22Rv1 (cell line): ENCODE data around the gene ADGRA1.

Source experiments
- ZFX ChIP-seq: fragments of 450-650 bp; IDR thresholded peaks from 2 replicates; pipeline ENCODE4 v1.6.1; 2017; ENCODE audit warnings: antibody characterized with exemption, borderline replicate concordance
- TF ChIP-seq, protein P1 (sequence below): fragments of 450-650 bp; IDR thresholded peaks from 2 replicates; pipeline ENCODE4 v1.5.1; 2017; ENCODE audit warnings: mild to moderate bottlenecking

DNA sequence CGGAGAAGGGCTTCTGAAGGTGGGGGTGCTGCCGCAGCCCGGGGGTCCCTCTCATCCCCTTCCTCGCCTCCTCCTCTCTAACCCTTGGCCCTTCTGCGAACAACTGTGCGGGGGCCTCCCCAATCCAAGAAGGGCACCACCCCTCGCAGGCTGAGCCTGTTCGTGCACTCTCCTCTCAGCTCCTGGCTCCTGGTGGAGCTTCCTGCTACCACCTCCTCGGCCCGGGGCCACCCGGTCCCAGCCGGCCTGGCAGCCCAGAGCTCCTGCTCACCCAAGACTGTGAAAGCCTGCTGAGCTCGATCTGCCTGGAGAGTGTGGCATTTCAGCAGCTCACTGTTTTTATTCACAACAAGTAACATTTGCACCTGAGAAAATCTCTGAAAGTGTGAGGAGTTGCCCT lies 2.4 kb downstream of the ADGRA1 start:
- TF ChIP-seq, protein P1, sequence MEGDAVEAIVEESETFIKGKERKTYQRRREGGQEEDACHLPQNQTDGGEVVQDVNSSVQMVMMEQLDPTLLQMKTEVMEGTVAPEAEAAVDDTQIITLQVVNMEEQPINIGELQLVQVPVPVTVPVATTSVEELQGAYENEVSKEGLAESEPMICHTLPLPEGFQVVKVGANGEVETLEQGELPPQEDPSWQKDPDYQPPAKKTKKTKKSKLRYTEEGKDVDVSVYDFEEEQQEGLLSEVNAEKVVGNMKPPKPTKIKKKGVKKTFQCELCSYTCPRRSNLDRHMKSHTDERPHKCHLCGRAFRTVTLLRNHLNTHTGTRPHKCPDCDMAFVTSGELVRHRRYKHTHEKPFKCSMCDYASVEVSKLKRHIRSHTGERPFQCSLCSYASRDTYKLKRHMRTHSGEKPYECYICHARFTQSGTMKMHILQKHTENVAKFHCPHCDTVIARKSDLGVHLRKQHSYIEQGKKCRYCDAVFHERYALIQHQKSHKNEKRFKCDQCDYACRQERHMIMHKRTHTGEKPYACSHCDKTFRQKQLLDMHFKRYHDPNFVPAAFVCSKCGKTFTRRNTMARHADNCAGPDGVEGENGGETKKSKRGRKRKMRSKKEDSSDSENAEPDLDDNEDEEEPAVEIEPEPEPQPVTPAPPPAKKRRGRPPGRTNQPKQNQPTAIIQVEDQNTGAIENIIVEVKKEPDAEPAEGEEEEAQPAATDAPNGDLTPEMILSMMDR: no peak
- no peak for TF ChIP-seq ZFX
